B cell (primary cell): ENCODE measurements around the gene TSHR. TPM values are rescaled to one million over a fixed set of nuclear protein-coding genes. Genes with fewer than 3 reads are reported as not detected.

ENCODE experiments used
- ATAC-seq: fragments of 200-7000 bp; cut with Tn5 transposase; one replicate; pipeline ENCODE4 v1.10.0; 2021; ENCODE audit warnings: low read depth, mild to moderate bottlenecking, moderate number of reproducible peaks, moderate library complexity
- CTCF ChIA-PET: fragments of 350-600 bp; sonication (Branson Sonifier 250); formaldehyde crosslinking; loops from one replicate; lab custom pipeline; 2021; ENCODE audit warnings: antibody characterized with exemption, inconsistent platforms; lab: Charles Lee
- POLR2A ChIA-PET: fragments of 350-600 bp; sonication (Branson Sonifier 250); formaldehyde crosslinking; loops from one replicate; lab custom pipeline; 2021; ENCODE audit warnings: antibody characterized with exemption; lab: Charles Lee
- DNase-seq: peaks from one replicate; pipeline ENCODE4 v3.0.0; 2013
- H2AFZ ChIP-seq: 2 replicates; pipeline ENCODE4 v1.6.1; 2012; ENCODE audit warnings: mild to moderate bottlenecking, low read depth, low read length; ENCODE audit not compliant: insufficient read depth, poor library complexity, severe bottlenecking
- H3K27ac ChIP-seq, 2 donors: 1 replicate in 1 of 2; 2 replicates in 1 of 2; pipeline ENCODE4 v1.5.1; 2012 to 2013; ENCODE audit warnings: low read length in 2 of 2, mild to moderate bottlenecking in 2 of 2, moderate library complexity in 1 of 2
- H3K27me3 ChIP-seq, 4 experiments: fragments of 200-600 bp in 1 of 4; sonication (generic) in 1 of 4; replicated peaks in 1 of 4; 1 replicate in 2 of 4; 2 replicates in 2 of 4; pipeline versions ENCODE4 v1.6.1 to v1.7.0; 2013 to 2016; ENCODE audit warnings: low read length in 3 of 4, mild to moderate bottlenecking in 2 of 4, mixed read lengths in 1 of 4, moderate library complexity in 1 of 4; ENCODE audit not compliant: insufficient read depth in 4 of 4, control insufficient read depth in 3 of 4; ENCODE audit errors: control extremely low read depth in 1 of 4
- H3K36me3 ChIP-seq, 2 experiments: replicated peaks in 1 of 2; 1 replicate in 1 of 2; 2 replicates in 1 of 2; pipeline versions ENCODE4 v1.6.1 to v1.7.1; 2013; ENCODE audit warnings: low read length in 1 of 2; ENCODE audit not compliant: insufficient read depth in 2 of 2, control insufficient read depth in 1 of 2; ENCODE audit errors: control extremely low read depth in 1 of 2, extremely low read depth in 1 of 2
- H3K4me1 ChIP-seq, 2 donors: fragments of 200-600 bp in 1 of 2; sonication (generic) in 1 of 2; 1 replicate in 1 of 2; 2 replicates in 1 of 2; pipeline versions ENCODE4 v1.5.1 to v1.6.1; 2013 to 2017; ENCODE audit warnings: low read length in 2 of 2; ENCODE audit not compliant: control insufficient read depth in 2 of 2, insufficient read depth in 2 of 2
- H3K4me2 ChIP-seq: replicated peaks from 2 replicates; pipeline ENCODE3; 2012; ENCODE audit warnings: mild to moderate bottlenecking, low read depth, low read length; ENCODE audit not compliant: poor library complexity, severe bottlenecking
- H3K4me3 ChIP-seq, 5 experiments: fragments of 200-600 bp in 1 of 5; sonication (generic) in 1 of 5; 1 replicate in 3 of 5; 2 replicates in 2 of 5; pipeline versions ENCODE4 v1.5.1 to v1.7.0; 2011 to 2016; ENCODE audit warnings: low read length in 4 of 5, mild to moderate bottlenecking in 4 of 5, low read depth in 2 of 5, control low read depth in 1 of 5, moderate library complexity in 1 of 5; ENCODE audit not compliant: insufficient read depth in 1 of 5; ENCODE audit errors: control extremely low read depth in 1 of 5, extremely low read depth in 1 of 5
- H3K79me2 ChIP-seq: fragments of 200-600 bp; sonication (generic); one replicate; pipeline ENCODE4 v1.6.0; 2016; ENCODE audit warnings: low read length; ENCODE audit not compliant: control insufficient read depth, insufficient read depth
- H3K9ac ChIP-seq: fragments of 200-600 bp; sonication (generic); 2 replicates; pipeline ENCODE4 v1.6.1; 2017; ENCODE audit warnings: mild to moderate bottlenecking, low read length, moderate library complexity
- H3K9me3 ChIP-seq, 3 donors: one replicate each; pipeline versions ENCODE4 v1.6.1 to v1.7.1; 2013; ENCODE audit warnings: low read length in 2 of 3; ENCODE audit not compliant: control insufficient read depth in 2 of 3, insufficient read depth in 1 of 3; ENCODE audit errors: control extremely low read depth in 1 of 3
- H4K20me1 ChIP-seq: 2 replicates; pipeline ENCODE4 v1.6.0; 2012; ENCODE audit warnings: mild to moderate bottlenecking, low read length; ENCODE audit not compliant: insufficient read depth, control insufficient read depth, poor library complexity, severe bottlenecking
- H3K27ac Mint-ChIP-seq: one replicate; pipeline ENCODE4 v1.8.0; 2021; ENCODE audit warnings: mixed read lengths
- H3K27me3 Mint-ChIP-seq: one replicate; pipeline ENCODE4 v1.8.0; 2021; ENCODE audit warnings: mixed read lengths
- H3K4me1 Mint-ChIP-seq: one replicate; pipeline ENCODE4 v1.8.0; 2021; ENCODE audit warnings: mixed read lengths
- H3K4me3 Mint-ChIP-seq: one replicate; pipeline ENCODE4 v1.8.0; 2021; ENCODE audit warnings: mixed read lengths
- H3K9me3 Mint-ChIP-seq: one replicate; pipeline ENCODE4 v1.8.0; 2022; ENCODE audit warnings: mixed read lengths; ENCODE audit not compliant: insufficient read depth
- EZH2 ChIP-seq: IDR thresholded peaks from 2 replicates; pipeline ENCODE4 v1.6.1; 2012; ENCODE audit warnings: borderline replicate concordance, low read depth, mild to moderate bottlenecking, moderate library complexity, low read length; ENCODE audit not compliant: insufficient read depth, poor library complexity, severe bottlenecking
- WGBS: methylation state at CpG from one replicate; pipeline ENCODE4 v1.1.5; 2013; ENCODE audit warnings: missing lambda C conversion rate; ENCODE audit not compliant: insufficient coverage; 5-methylcytosine and 5-hydroxymethylcytosine counted together
- intact Hi-C: fragments of 100-400 bp; cut with micrococcal nuclease; formaldehyde crosslinking; loops from one replicate; pipeline ENCODE4 v1.10.0; 2022
- polyA plus RNA-seq: library from polyadenylated mRNA; depleted of rRNA; stranded (reverse); fragments of >200 nt; gene quantifications from 2 replicates; pipeline ENCODE4 v1.2.3, GENCODE V29; 2012
- total RNA-seq, 2 donors: library from RNA; stranded (reverse); fragments of 120-200 nt in 1 of 2; gene quantifications; 1 replicate in 1 of 2; 2 replicates in 1 of 2; pipeline versions ENCODE4 v1.2.3 to v1.2.4, GENCODE V29; 2013 to 2022
- TF ChIP-seq, protein P1 (sequence below): fragments of 200-600 bp; IDR thresholded peaks from one replicate; pipeline ENCODE4 v1.8.0; 2022; ENCODE audit warnings: antibody characterized with exemption, mild to moderate bottlenecking

Gene TSHR
- total and polyA plus RNA-seq, 2 donors (not counting 1 experiment from before 2014, with no cell fraction given) = 0.15 to 0.37 TPM

DNA sequence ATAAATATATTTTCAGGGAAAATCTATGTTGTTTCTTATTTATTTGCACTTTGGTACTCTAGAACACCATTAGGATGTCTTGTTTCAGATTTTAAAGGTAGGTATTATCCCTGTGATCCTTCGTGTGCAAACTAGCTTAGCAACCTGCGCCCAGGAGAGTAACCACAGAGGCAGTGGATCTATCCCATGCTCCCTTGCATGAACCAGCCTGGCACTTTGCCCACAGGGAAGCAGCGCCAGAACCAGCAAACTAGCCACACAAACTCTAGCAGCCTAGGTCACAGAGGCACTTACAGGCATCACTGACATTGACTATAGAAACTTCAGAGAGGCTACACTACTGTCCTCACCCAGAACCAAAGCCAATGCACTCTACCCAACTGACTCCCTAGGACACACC lies 76.1 kb downstream of the TSHR start:
- peaks cover 0 to 5% (median 1%) of the 10 kb centered on the region in 3 donors for H3K9me3 ChIP-seq
- no peaks in the 10 kb centered on the region for H3K79me2 ChIP-seq
- H3K27me3 ChIP-seq = no peaks in the 10 kb centered on the region
- intact Hi-C loops = no loop called here
- H3K36me3 ChIP-seq = no peaks in the 10 kb centered on the region
- POLR2A ChIA-PET = no interaction called here
- Mint-ChIP-seq H3K4me1 (no peaks in the 10 kb centered on the region), H3K27me3 (peaks cover 7% of the 10 kb centered on the region), H3K27ac (no peak overlapping the region), H3K9me3 (no peaks in the 10 kb centered on the region), H3K4me3 (no peak overlapping the region)
- H3K27ac ChIP-seq = no peak overlapping the region
- no peak for TF ChIP-seq EZH2
- TF ChIP-seq, protein P1, sequence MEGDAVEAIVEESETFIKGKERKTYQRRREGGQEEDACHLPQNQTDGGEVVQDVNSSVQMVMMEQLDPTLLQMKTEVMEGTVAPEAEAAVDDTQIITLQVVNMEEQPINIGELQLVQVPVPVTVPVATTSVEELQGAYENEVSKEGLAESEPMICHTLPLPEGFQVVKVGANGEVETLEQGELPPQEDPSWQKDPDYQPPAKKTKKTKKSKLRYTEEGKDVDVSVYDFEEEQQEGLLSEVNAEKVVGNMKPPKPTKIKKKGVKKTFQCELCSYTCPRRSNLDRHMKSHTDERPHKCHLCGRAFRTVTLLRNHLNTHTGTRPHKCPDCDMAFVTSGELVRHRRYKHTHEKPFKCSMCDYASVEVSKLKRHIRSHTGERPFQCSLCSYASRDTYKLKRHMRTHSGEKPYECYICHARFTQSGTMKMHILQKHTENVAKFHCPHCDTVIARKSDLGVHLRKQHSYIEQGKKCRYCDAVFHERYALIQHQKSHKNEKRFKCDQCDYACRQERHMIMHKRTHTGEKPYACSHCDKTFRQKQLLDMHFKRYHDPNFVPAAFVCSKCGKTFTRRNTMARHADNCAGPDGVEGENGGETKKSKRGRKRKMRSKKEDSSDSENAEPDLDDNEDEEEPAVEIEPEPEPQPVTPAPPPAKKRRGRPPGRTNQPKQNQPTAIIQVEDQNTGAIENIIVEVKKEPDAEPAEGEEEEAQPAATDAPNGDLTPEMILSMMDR = no peak
- CTCF ChIA-PET = no interaction called here
- H3K9ac ChIP-seq = no peak overlapping the region
- WGBS = 67% methylated on average over 3 of the region's 3 CpGs
- no peak overlapping the region for H3K4me3 ChIP-seq
- H3K4me1 ChIP-seq = no peaks in the 10 kb centered on the region
- no peak overlapping the region for H3K4me2 ChIP-seq
- H4K20me1 ChIP-seq = no peaks in the 10 kb centered on the region
- no peak overlapping the region for H2AFZ ChIP-seq
- DNase-seq (no peak), ATAC-seq (no peak)

DNA sequence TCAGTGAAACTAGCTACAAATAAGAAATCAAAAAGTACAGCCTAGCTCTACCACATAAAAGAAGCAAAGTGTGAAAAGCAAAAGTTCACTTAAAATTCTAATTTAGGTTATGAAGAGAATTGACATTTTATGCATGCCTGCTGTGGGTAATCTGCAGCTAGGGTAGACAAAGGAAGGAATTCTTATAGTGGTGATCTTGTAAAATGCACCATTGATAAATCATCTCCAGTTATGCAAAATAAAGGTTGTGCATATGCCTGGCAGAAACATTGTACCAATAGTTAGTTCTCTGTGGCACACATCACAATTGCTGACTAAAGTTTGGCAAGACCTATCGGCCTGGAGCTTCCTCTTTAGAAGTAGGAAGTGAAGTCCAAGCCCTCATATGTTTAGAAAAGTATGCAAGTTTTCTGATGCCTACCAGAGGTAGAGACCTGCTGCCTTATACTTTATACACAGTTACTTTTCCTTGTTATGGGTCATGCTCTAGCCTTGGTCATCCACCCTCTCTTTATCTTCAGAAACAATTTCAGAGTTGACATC lies 78.3 kb downstream of the TSHR start:
- no peak for TF ChIP-seq EZH2
- TF ChIP-seq, protein P1 = no peak
- no peaks in the 10 kb centered on the region for H4K20me1 ChIP-seq
- H3K9ac ChIP-seq = no peak overlapping the region
- H3K36me3 ChIP-seq = no peaks in the 10 kb centered on the region
- H3K9me3 Mint-ChIP-seq = peaks cover 2% of the 10 kb centered on the region
- no peak overlapping the region for H3K4me2 ChIP-seq
- POLR2A ChIA-PET = no interaction called here
- ATAC-seq (no peak), DNase-seq (no peak)
- H3K9me3 ChIP-seq = peaks cover 0 to 5% (median 4%) of the 10 kb centered on the region in 3 donors
- no peak overlapping the region for H2AFZ ChIP-seq
- no peaks in the 10 kb centered on the region for H3K27me3 ChIP-seq
- H3K4me1 Mint-ChIP-seq = no peaks in the 10 kb centered on the region
- H3K79me2 ChIP-seq = no peaks in the 10 kb centered on the region
- H3K27ac Mint-ChIP-seq = no peak overlapping the region
- no peak overlapping the region for H3K27ac ChIP-seq
- CTCF ChIA-PET = interaction anchor here (1.1 kb wide), 1 partner anchor 12 kb away, joined by 3 read pairs; no protein-coding TSS in a partner anchor
- intact Hi-C loops = no loop called here
- no peak overlapping the region for H3K4me3 Mint-ChIP-seq
- WGBS = 0% methylated on average over 1 of the region's 1 CpG
- no peaks in the 10 kb centered on the region for H3K4me1 ChIP-seq
- peaks cover 7% of the 10 kb centered on the region for H3K27me3 Mint-ChIP-seq
- H3K4me3 ChIP-seq = no peak overlapping the region
